DND-41 (cell line): ENCODE data around the gene KCNAB3.

Source experiments
- ATAC-seq: fragments of 200-7000 bp; cut with Tn5 transposase; 3 replicates; pipeline ENCODE4 v1.9.1; 2021; ENCODE audit warnings: low read depth; ENCODE audit not compliant: insufficient read depth
- DNase-seq: peaks from one replicate; pipeline ENCODE4 v3.0.0-alpha.2; 2020
- H2AFZ ChIP-seq: 2 replicates; pipeline ENCODE4 v1.6.0; 2012; ENCODE audit warnings: low read depth, low read length
- H3K27ac ChIP-seq: 2 replicates; pipeline ENCODE4 v1.5.1; 2012; ENCODE audit warnings: low read length, inconsistent platforms
- H3K27me3 ChIP-seq: fragments of 200-600 bp; sonication (generic); 2 replicates; pipeline ENCODE4 v1.6.0; 2012; ENCODE audit warnings: low read length, mild to moderate bottlenecking, inconsistent platforms; ENCODE audit not compliant: insufficient read depth, poor library complexity
- H3K36me3 ChIP-seq: 2 replicates; pipeline ENCODE4 v1.5.1; 2012; ENCODE audit warnings: low read length, inconsistent platforms; ENCODE audit not compliant: insufficient read depth
- H3K4me1 ChIP-seq: 2 replicates; pipeline ENCODE4 v1.5.1; 2012; ENCODE audit warnings: mild to moderate bottlenecking, low read length; ENCODE audit not compliant: insufficient read depth
- H3K4me2 ChIP-seq: 2 replicates; pipeline ENCODE4 v1.6.0; 2012; ENCODE audit warnings: mild to moderate bottlenecking, moderate library complexity, low read length, inconsistent platforms; ENCODE audit not compliant: insufficient read depth
- H3K4me3 ChIP-seq, 2 experiments: fragments of 200-600 bp in 1 of 2; shearing (Covaris generic) in 1 of 2; 2 replicates each; pipeline ENCODE4 v1.5.1; 2012 to 2016; ENCODE audit warnings: inconsistent platforms in 2 of 2, low read length in 2 of 2, mild to moderate bottlenecking in 2 of 2, low read depth in 1 of 2, moderate library complexity in 1 of 2
- H3K79me2 ChIP-seq: 2 replicates; pipeline ENCODE4 v1.6.0; 2012; ENCODE audit warnings: low read length, inconsistent platforms; ENCODE audit not compliant: insufficient read depth
- H3K9ac ChIP-seq: 2 replicates; pipeline ENCODE4 v1.6.0; 2012; ENCODE audit warnings: low read depth, mild to moderate bottlenecking, inconsistent platforms, low read length, moderate library complexity
- H3K9me3 ChIP-seq: 2 replicates; pipeline ENCODE4 v1.5.1; 2012; ENCODE audit warnings: low read length, moderate library complexity, mild to moderate bottlenecking, inconsistent platforms; ENCODE audit not compliant: insufficient read depth, severe bottlenecking
- H4K20me1 ChIP-seq: 2 replicates; pipeline ENCODE4 v1.6.0; 2012; ENCODE audit warnings: low read length; ENCODE audit not compliant: insufficient read depth
- CTCF ChIP-seq: IDR thresholded peaks from 2 replicates; pipeline ENCODE4 v1.5.1; 2012; ENCODE audit warnings: borderline replicate concordance, low read length, moderate library complexity, mild to moderate bottlenecking; ENCODE audit not compliant: poor library complexity, severe bottlenecking; ENCODE audit errors: extremely low read depth
- EZH2 ChIP-seq: IDR thresholded peaks from 3 replicates; pipeline ENCODE4 v1.6.1; 2012; ENCODE audit warnings: borderline replicate concordance, low read depth, mild to moderate bottlenecking, moderate library complexity, low read length, inconsistent platforms; ENCODE audit not compliant: severe bottlenecking

The KCNAB3 gene

GRCh38 chr17:7944326-7944725 is 14.7 kb upstream of the KCNAB3 start:
- H3K27ac ChIP-seq: no peak overlapping the region
- no peak for DNase-seq
- H2AFZ ChIP-seq: no peak overlapping the region
- no peak overlapping the region for H3K4me3 ChIP-seq
- no peaks in the 10 kb centered on the region for H3K27me3 ChIP-seq
- H3K4me1 ChIP-seq: no peaks in the 10 kb centered on the region
- no peaks in the 10 kb centered on the region; the same call in 1 of the 2 replicates for H4K20me1 ChIP-seq
- H3K36me3 ChIP-seq: peaks cover 89% of the 10 kb centered on the region
- no peak for TF ChIP-seq EZH2
- TF ChIP-seq CTCF: no peak
- ATAC-seq: no peak
- H3K4me2 ChIP-seq: no peak overlapping the region
- H3K79me2 ChIP-seq: no peaks in the 10 kb centered on the region
- H3K9ac ChIP-seq: no peak overlapping the region
- no peaks in the 10 kb centered on the region for H3K9me3 ChIP-seq

- no peak overlapping the region for H3K4me2 ChIP-seq
- no peaks in the 10 kb centered on the region; the same call in 1 of the 2 replicates for H4K20me1 ChIP-seq
- no peak overlapping the region for H3K4me3 ChIP-seq
- no peaks in the 10 kb centered on the region for H3K27me3 ChIP-seq
- no peak overlapping the region for H2AFZ ChIP-seq
- H3K27ac ChIP-seq: no peak overlapping the region
- H3K36me3 ChIP-seq: peaks cover 88% of the 10 kb centered on the region
- TF ChIP-seq EZH2 (no peak), CTCF (no peak)
- H3K4me1 ChIP-seq: no peaks in the 10 kb centered on the region
- 0 out of 2 replicates have a peak, but pooled peaks cover 1% of the 10 kb centered on the region for H3K79me2 ChIP-seq
- no peak for DNase-seq
- ATAC-seq: no peak
- H3K9ac ChIP-seq: no peak overlapping the region
- no peaks in the 10 kb centered on the region for H3K9me3 ChIP-seq
Measured at GRCh38 chr17:7943291-7943690, 13.6 kb upstream of the KCNAB3 start.

GRCh38 chr17:7940743-7941142 is 11.1 kb upstream of the KCNAB3 start:
- Histone ChIP-seq H3K36me3 (peaks cover 83% of the 10 kb centered on the region), H4K20me1 (no peaks in the 10 kb centered on the region; the same call in 1 of the 2 replicates), H2AFZ (no peak overlapping the region), H3K79me2 (peaks cover 8% of the 10 kb centered on the region; the same call in 1 of the 2 replicates), H3K4me1 (peaks cover 7% of the 10 kb centered on the region; the same call in 1 of the 2 replicates), H3K9ac (no peak overlapping the region), H3K27ac (no peak overlapping the region), H3K4me3 (no peak overlapping the region), H3K9me3 (no peaks in the 10 kb centered on the region), H3K4me2 (no peak overlapping the region), H3K27me3 (no peaks in the 10 kb centered on the region)
- no peak for DNase-seq
- no peak for ATAC-seq
- no peak for TF ChIP-seq EZH2

- Histone ChIP-seq H3K9ac (no peak overlapping the region), H3K4me1 (peaks cover 11% of the 10 kb centered on the region; the same call in 1 of the 2 replicates), H3K79me2 (peaks cover 11% of the 10 kb centered on the region), H2AFZ (no peak overlapping the region), H3K4me2 (no peak overlapping the region), H3K36me3 (peaks cover 81% of the 10 kb centered on the region), H3K4me3 (no peak overlapping the region), H3K27ac (no peak overlapping the region), H3K9me3 (no peaks in the 10 kb centered on the region), H4K20me1 (no peaks in the 10 kb centered on the region; the same call in 1 of the 2 replicates), H3K27me3 (no peaks in the 10 kb centered on the region)
- TF ChIP-seq CTCF: no peak
- TF ChIP-seq EZH2: no peak
- DNase-seq (no peak), ATAC-seq (no peak)
Measured at GRCh38 chr17:7940034-7940433, 10.4 kb upstream of the KCNAB3 start.
